NCI-H345 (cell line): Measurements from ENCODE around the gene ACYP2.

Experiments used
- DNase-seq: peaks from one replicate; lab custom pipeline; 2025; lab: John Stamatoyannopoulos, UW

The ACYP2 gene

GRCh38 chr2:54329482-54330161 is 214.2 kb downstream of the ACYP2 start:
- DNase-seq, result peak; percentile 36

DNA sequence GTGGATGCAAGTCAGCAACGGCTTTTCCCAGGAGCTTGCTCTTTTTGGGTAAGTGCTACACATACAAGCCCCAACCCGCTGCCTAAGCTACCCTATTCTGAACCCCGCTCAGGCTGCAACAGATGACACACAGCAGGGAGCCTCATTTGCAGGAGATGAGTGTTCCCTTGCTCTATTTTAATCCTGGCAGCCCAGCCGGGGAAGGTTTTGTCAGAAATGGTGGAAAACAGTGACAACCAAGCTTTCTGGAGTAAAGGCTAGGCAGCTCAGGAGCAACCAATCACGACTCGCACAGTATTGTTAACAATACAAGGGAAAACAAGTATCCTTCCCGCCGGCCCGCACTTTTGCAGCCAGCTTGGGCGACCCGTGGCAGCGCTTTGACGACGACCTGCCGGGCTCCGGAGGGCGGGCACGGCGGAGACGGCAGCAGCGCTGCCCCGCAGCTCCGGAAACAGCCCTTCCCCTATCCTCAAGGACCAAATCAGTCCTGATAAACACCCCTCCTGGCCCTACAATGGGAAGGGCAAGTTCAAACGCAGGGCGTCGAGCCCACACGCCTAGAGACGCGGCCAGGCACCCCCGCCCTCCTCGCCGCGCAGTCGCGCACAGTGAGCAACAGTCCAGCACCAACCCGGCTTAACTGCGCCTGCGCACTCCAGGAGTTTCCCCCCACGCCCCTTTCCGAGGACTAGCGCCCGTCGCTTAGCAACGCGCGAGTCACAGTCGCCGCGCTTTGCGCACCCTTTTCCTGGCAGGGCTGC is 214.9 kb downstream of the ACYP2 start:
- DNase-seq, result peak; percentile 97

GRCh38 chr2:54330926-54331835 is 215.8 kb downstream of the ACYP2 start:
- peak; percentile 5 for DNase-seq

GRCh38 chr2:54332386-54332785 is 217.0 kb downstream of the ACYP2 start:
- DNase-seq, result no peak

GRCh38 chr2:54336136-54336976 is 220.9 kb downstream of the ACYP2 start:
- no peak for DNase-seq

- DNase-seq, result no peak
Measured at GRCh38 chr2:54336977-54337255, 221.5 kb downstream of the ACYP2 start.

- DNase-seq, result no peak
Measured at GRCh38 chr2:54341656-54342055, 226.2 kb downstream of the ACYP2 start.

- no peak for DNase-seq
Measured at GRCh38 chr2:54342603-54343002, 227.2 kb downstream of the ACYP2 start.

DNA sequence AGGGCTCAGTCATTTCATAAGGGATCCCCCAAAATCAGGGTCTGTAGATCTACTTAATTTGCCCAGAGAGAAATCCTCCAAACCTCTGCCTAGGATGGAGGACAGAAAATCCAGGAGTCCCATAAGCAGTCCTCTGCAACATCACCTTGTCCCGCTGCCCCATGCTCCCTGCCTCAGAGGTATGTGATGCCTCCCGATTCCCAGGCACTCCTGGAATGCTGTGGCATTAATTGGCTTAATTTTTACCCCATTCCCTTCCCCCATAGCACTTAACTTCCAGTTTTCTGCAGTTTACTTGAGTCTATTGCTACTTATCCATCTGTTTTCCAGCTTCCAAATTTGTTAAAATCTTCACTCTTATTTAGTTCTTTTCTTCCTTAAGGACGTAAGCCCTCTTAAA is 232.2 kb downstream of the ACYP2 start:
- no peak for DNase-seq

DNA sequence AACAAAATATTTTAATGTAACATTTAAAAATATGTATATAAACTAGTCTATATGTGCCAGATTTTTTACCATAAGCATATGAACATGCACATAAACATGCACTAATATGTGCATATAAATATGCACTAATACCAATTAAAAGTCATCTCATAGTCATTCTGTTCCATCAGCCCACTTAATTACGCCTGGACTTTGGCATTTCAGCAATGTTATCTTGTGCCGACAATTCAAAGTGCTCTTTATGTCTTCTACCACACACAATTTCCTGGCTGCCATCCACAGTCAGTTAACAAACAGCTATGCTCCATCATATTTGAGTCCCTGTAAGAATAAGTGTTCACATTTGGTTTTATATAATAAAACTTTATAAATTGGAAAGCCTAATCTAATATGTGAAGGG is 233.2 kb downstream of the ACYP2 start:
- no peak for DNase-seq

- DNase-seq, result no peak
Measured at GRCh38 chr2:54350426-54350825, 235.0 kb downstream of the ACYP2 start.

DNA sequence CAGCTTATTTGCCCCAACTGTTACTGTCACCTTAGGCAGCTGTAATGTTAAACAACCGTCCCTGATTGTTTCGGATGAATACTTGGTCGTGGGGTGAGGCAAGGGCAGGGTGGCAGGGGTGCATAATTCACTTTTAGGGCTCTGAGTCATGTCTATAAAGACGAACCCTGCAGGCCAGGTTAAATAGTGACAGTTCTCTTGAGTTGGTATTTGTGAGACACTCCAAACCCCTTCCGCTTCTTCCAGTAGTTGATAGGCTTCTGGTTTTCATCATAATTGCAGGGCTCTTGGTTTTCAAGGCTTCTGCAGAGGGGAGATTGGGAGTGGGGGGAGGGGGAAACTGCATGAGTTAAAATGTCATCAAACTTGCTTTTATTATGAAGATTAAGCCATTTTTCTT is 237.8 kb downstream of the ACYP2 start:
- DNase-seq, result no peak
